Measurements from ENCODE around the gene SLC20A1. TPM values are rescaled to one million over a fixed set of nuclear protein-coding genes. Genes with fewer than 3 reads are reported as not detected.

Gene SLC20A1
- total and polyA plus RNA-seq, 11 donors = 5.6 to 51.7 (median 12.0) TPM

- ATAC-seq = no peak
- no peak for DNase-seq
- H3K4me1 ChIP-seq = peaks cover 2 to 81% (median 32%) of the 10 kb centered on the region in 12 donors
- no peaks in the 10 kb centered on the region for H3K9me3 ChIP-seq
- peak overlapping the region; percentile 73 to 98 (median 86) for H3K4me3 ChIP-seq
- peaks cover 0 to 55% (median 45%) of the 10 kb centered on the region in 9 donors for H3K36me3 ChIP-seq
- TF ChIP-seq POLR2A (IDR thresholded peaks at IDR 0.05) (no peak), CTCF (IDR thresholded peaks at IDR 0.05) (no peak)
- 48 to 56% (median 51%) methylated on average over 20 of the region's 20 CpGs for WGBS, 4 donors
- H3K27me3 ChIP-seq = no peaks in the 10 kb centered on the region
- peak overlapping the region in 10 of 12 donors; percentile 88 to 99 (median 98) for H3K27ac ChIP-seq
- intact Hi-C loops (cut with DNase I) = loop anchor here in 1 of 10 donors (1.0 kb wide), 1 partner anchor 20 kb away; no protein-coding TSS in a partner anchor
Measured at GRCh38 chr2:112646791-112647689, 1.3 kb downstream of the SLC20A1 start.

- 52 to 72% (median 59%) methylated on average over 2 of the region's 2 CpGs for WGBS, 4 donors
- intact Hi-C loops (cut with DNase I) = no loop called here
- no peak for ATAC-seq
- peaks cover 0 to 65% (median 55%) of the 10 kb centered on the region in 9 donors for H3K36me3 ChIP-seq
- no peak for DNase-seq
- peak overlapping the region in 2 of 12 donors; percentile 16 to 98 for H3K27ac ChIP-seq
- peaks cover 2 to 72% (median 33%) of the 10 kb centered on the region in 12 donors for H3K4me1 ChIP-seq
- H3K4me3 ChIP-seq = peak overlapping the region in 8 of 12 donors; percentile 2 to 98 (median 88)
- no peaks in the 10 kb centered on the region for H3K9me3 ChIP-seq
- TF ChIP-seq POLR2A (IDR thresholded peaks at IDR 0.05) = no peak
- no peaks in the 10 kb centered on the region for H3K27me3 ChIP-seq
Measured at GRCh38 chr2:112648081-112648480, 2.3 kb downstream of the SLC20A1 start.

- intact Hi-C loops (cut with DNase I) = no loop called here
- WGBS, 4 donors = 89 to 95% (median 93%) methylated on average over 4 of the region's 4 CpGs
- no peak overlapping the region for H3K27ac ChIP-seq
- TF ChIP-seq CTCF (IDR thresholded peaks at IDR 0.05) (no peak), POLR2A (IDR thresholded peaks at IDR 0.05) (no peak)
- no peak overlapping the region for H3K4me3 ChIP-seq
- no peaks in the 10 kb centered on the region for H3K9me3 ChIP-seq
- H3K4me1 ChIP-seq = peaks cover 0 to 32% (median 2%) of the 10 kb centered on the region in 12 donors
- H3K27me3 ChIP-seq = no peaks in the 10 kb centered on the region
- DNase-seq (no peak), ATAC-seq (no peak)
- H3K36me3 ChIP-seq = peaks cover 2 to 100% (median 99%) of the 10 kb centered on the region in 9 donors
Measured at GRCh38 chr2:112656679-112657078, 10.9 kb downstream of the SLC20A1 start.

- no peak overlapping the region for H3K4me3 ChIP-seq
- H3K36me3 ChIP-seq = peaks cover 2 to 100% (median 98%) of the 10 kb centered on the region in 9 donors
- H3K4me1 ChIP-seq = peaks cover 0 to 28% (median 0%) of the 10 kb centered on the region in 12 donors
- H3K9me3 ChIP-seq = no peaks in the 10 kb centered on the region
- H3K27ac ChIP-seq = no peak overlapping the region
- intact Hi-C loops (cut with DNase I) = no loop called here
- no peaks in the 10 kb centered on the region for H3K27me3 ChIP-seq
- no peak for DNase-seq
- ATAC-seq = no peak
- no peak for TF ChIP-seq CTCF (IDR thresholded peaks at IDR 0.05)
- no peak for TF ChIP-seq POLR2A (IDR thresholded peaks at IDR 0.05)
- WGBS, 4 donors = 89 to 96% (median 91%) methylated on average over 2 of the region's 2 CpGs
Measured at GRCh38 chr2:112658301-112658700, 12.6 kb downstream of the SLC20A1 start.

Data from heart left ventricle (tissue), 16 donors.